ENCODE measurements around the gene TPRN.

- no peak for TF ChIP-seq POLR2A (IDR thresholded peaks at IDR 0.05)
- TF ChIP-seq CTCF (IDR thresholded peaks at IDR 0.05): no peak
Observed at GRCh38 chr9:137179761-137180160, 20.8 kb downstream of the TPRN start.
